GM13976 (cell line): ENCODE data around the gene CACNA1E.

Source experiments
- DNase-seq: peaks from one replicate; pipeline ENCODE4 v3.0.0; 2012; ENCODE audit warnings: low spot score
- CTCF ChIP-seq: IDR thresholded peaks from 2 replicates; pipeline ENCODE4 v1.5.1; 2012; ENCODE audit warnings: borderline replicate concordance, mild to moderate bottlenecking; ENCODE audit not compliant: insufficient read depth; ENCODE audit errors: extremely low read depth, missing control alignments, control extremely low read depth
- in situ Hi-C: fragments of 300-500 bp; cut with MboI; formaldehyde crosslinking; loops from one replicate; pipeline ENCODE4 v1.12.0; 2022; ENCODE audit warnings: low sequenced_read_pairs, mixed read lengths, inconsistent platforms; ENCODE audit not compliant: unreplicated experiment

CACNA1E gene

DNA sequence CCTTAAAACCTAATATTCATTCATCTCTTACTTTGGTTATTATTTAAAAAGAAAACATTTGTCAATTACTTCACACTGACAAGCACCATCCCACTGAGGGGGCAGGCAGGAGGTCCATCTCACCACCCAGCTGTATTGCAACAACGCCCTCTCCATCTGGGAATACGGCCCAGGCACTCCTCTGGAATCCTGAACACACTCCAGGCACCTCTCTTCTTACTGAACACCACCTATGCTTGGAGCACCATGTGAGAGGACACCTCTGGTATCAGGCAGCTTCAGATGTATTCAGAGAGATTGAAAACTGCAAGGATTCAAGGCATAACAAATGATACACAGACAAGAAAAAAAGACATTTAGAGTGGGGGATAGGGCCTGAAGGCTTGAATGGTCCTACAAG lies 147.1 kb downstream of the CACNA1E start:
- no peak for DNase-seq
- TF ChIP-seq CTCF = no peak
- in situ Hi-C loops = no loop called here

DNA sequence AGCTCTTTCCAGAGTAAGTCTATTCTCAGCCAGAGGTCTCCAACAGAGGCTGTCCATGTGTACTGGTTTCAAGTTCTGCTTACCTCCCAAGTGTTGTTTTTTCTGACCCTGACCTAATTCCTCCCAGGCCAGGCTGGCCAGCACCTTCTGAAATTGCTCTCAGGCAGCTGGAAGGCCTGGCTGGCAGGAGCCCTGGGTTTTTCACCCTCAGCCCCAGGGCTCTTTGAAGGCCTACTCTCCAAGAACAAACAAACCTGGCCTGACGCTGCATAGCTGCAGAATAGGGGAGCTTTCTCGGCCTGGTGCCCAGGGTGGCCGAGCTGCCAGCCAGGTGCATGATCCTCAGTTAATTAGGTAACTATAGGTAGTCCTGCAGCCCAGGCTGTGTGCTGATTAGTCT lies 147.5 kb downstream of the CACNA1E start:
- in situ Hi-C loops = no loop called here
- no peak for TF ChIP-seq CTCF
- no peak for DNase-seq

GRCh38 chr1:181632492-181632891 lies 149.2 kb downstream of the CACNA1E start:
- in situ Hi-C loops = no loop called here
- no peak for DNase-seq
- no peak for TF ChIP-seq CTCF

GRCh38 chr1:181632960-181633359 lies 149.6 kb downstream of the CACNA1E start:
- TF ChIP-seq CTCF = no peak
- DNase-seq = no peak
- in situ Hi-C loops = no loop called here

- in situ Hi-C loops = no loop called here
- no peak for DNase-seq
- TF ChIP-seq CTCF = no peak
Measured at GRCh38 chr1:181635110-181635509, 151.8 kb downstream of the CACNA1E start.

DNA sequence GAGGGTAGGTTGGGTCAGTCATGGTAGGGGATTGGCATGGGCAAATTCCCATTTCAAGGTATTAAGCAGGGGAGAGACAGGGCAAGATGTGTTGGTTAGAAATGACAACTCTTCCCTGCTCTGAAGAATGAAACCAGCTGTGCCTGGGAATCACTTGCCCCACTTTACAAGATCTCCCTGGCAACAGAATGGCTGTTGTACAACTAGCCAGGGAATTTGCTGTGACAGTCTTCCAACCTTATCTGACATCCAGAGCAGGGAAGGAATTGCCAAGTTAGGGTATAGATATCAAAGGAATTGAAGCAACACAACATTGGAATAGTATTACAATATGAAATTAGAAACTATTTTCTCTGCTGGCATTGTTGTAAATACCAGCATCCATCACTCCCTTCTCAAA lies 154.7 kb downstream of the CACNA1E start:
- DNase-seq = no peak
- in situ Hi-C loops = no loop called here
- no peak for TF ChIP-seq CTCF

GRCh38 chr1:181640956-181641355 lies 157.6 kb downstream of the CACNA1E start:
- no peak for TF ChIP-seq CTCF
- no peak for DNase-seq
- in situ Hi-C loops = no loop called here
